ENCODE data around the gene UBE2E3.
A peak's percentile ranks its signal among the peaks of the same experiment; 100 is the strongest.

UBE2E3 gene

DNA sequence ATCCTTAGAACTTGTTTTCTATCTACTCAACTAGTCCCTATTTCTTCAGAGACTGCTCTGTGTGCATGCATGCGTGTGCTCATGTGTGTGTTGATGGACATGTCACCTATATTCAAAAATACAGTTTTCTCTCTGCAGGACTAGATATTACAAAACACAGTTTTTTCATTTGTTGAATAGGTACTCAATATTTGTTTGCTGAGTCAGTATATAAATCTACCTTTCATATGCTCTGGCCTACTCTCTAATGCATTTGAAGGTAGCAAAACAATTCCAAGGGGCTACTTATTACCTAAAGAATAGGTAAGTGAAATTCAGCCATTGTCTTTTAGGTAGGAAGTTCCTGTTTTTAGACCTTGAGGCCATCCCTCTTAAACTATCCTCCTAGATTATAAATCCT, 8.6 kb upstream of the UBE2E3 start:
- DNase-seq: no peak
- in situ Hi-C loops (cut with MboI; ENCODE audit: low pct_unique_long_range_greater_than_20kb, low sequenced_read_pairs): no loop called here

DNA sequence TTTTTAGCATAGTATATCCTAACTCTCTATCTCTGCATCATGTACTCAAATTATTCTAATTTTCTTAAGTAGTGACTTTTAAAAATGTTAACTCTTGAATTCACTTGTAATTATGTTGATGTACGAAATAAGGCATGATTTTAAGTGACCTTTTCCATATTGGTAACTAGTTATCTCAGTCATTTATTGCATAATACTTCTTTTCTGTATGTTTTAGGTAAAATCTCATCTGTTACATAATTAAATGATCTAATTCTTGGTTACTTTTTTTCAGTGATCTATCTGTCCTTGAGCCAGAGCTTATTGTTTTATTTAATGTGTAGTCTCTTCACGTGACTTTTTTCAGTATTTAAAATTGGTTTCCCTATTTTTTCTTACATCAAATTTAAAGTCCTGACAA, 4.8 kb upstream of the UBE2E3 start:
- no peak for DNase-seq
- in situ Hi-C loops (cut with MboI; ENCODE audit: low pct_unique_long_range_greater_than_20kb, low sequenced_read_pairs): no loop called here

DNA sequence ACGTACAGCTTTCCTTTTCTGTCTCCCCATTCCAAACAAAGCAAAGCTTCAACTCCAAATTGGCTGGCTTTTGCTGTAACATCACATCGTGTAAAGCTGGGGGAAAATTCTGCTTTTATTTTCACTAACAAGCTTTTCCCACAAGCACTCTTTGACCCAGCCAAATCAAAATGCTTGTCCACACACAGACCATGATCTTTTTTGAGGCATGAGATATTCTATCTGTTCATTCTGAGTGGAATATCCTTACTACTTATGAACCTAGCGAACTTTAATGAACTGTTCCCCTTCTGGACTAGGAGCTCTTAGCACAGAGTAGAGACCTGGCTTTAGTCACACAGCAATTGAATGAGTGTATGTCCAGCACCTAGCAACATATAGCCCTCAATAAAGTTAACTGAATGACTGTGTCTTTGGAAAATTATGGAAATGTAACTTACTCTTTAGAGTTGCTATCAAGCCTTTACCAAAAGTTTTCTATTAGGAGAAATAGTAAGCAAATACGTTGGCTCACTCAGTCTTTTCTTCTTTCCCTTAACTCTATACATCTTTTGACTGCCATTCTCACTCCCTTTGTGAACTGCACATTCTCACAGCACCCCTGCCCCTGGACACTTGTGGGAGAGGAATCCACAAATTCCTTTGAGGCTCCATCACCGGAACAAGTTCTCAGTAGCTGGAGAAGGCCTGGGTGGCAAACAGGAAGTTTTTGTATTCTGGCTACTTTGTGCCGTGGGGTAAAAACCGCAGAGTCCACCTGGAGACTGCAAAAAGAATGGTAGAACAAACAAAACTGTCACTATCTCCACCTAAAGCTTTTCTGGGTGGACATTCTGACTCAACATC, 1.3 kb upstream of the UBE2E3 start:
- in situ Hi-C loops (cut with MboI; ENCODE audit: low pct_unique_long_range_greater_than_20kb, low sequenced_read_pairs): no loop called here
- DNase-seq: peak; percentile 30

DNA sequence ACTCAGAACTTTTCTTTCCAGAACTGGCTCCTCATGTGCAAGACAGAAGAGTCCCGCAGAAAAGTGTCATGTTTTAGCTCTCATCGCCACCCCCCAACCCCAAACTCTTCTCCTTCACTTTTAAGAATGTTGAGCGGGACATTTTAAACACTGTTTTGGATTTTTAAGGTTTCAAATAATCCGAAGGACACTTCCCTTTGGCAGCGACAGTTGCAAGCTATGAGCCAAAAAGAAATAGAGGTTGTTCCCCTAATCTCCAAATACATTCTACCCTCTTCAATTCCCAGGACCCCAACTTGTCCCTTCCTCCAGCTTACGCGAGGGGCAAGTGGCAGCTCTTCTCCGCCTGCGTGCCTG, 678 bp upstream of the UBE2E3 start:
- peak; percentile 27 for DNase-seq
- in situ Hi-C loops (cut with MboI; ENCODE audit: low pct_unique_long_range_greater_than_20kb, low sequenced_read_pairs): no loop called here

DNA sequence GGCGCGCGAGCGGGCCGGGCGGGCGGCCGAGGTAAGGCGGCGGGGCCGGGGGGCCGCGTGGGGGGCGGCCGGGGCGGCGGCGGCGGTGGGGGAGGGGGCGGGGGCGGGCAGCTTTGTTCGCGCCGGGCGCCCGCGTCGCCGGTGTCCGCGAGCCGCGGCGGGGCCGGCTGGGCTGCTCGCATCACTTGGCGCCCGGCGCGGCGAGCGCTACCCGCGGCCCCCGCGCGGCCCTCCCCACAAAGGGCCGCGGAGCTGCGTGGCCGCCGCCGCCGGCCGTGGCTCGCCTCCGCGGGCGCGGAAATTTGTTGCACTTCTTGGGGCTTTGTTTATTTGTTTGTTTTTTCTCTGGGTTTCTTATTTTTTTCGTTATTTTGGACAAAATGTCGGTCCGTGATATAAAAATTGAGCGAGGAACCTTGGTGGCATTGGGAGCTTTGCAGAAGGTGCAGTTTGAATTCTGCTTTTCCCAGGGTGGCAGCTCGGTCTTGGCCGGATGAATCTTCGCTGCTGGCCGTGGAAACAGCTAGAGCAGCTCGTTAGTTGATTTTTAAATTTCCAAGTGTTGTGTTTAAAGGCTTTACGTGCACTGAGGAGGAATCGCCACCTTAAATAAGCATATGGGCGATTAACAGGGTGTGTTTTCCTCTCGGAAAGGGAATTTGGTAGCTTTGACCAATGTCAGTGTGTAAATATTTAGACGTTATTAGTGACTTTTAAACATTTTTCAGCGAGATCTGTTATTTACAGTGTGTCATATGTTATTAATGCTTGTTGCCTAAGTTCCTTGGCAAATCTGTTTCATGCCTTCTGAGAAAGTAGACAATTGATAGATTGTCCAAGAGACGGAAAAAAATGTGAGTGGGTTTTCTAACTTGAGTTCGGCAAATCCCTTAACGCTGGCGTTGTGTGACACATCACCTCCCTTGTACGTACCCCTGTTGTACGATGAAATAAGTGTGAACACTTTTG, 822 bp downstream of the UBE2E3 start:
- DNase-seq: peak; percentile 51
- in situ Hi-C loops (cut with MboI; ENCODE audit: low pct_unique_long_range_greater_than_20kb, low sequenced_read_pairs): no loop called here

DNA sequence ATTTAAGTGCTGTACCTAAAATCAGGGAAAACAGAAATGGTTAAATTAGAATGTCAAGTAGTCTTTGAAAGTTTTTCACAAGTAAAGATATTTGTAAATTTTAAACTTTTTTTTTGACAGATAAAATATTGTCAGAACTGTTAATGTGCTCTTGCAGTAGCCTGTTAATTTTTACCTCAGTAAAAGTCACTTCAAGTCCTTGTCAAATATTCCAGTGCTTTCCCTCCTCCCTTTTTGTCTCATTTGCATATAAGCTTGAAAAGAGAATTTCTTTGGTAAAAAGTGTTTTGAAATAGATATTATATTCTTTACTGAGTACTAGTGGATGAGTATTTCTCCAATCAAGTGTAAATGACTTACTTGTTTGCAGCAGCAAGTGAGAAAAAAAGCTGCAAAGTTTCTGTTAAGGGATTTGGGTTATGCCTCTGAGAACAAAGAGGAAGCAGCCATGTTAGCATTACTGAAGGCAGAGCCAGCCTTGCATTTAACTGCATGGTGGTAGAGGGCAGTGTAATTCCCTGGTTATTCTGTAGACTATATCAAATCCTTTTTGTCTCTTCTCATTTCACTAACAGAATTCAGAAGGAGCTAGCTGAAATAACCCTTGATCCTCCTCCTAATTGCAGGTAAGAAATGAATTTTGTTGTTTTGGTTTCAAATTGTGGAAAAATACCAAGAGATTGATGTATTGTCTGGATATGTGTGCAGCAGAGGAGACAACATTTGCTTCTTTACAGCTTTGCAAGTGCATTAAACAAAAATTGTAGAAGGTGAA, 3.2 kb downstream of the UBE2E3 start:
- in situ Hi-C loops (cut with MboI; ENCODE audit: low pct_unique_long_range_greater_than_20kb, low sequenced_read_pairs): no loop called here
- DNase-seq: peak; percentile 74

DNA sequence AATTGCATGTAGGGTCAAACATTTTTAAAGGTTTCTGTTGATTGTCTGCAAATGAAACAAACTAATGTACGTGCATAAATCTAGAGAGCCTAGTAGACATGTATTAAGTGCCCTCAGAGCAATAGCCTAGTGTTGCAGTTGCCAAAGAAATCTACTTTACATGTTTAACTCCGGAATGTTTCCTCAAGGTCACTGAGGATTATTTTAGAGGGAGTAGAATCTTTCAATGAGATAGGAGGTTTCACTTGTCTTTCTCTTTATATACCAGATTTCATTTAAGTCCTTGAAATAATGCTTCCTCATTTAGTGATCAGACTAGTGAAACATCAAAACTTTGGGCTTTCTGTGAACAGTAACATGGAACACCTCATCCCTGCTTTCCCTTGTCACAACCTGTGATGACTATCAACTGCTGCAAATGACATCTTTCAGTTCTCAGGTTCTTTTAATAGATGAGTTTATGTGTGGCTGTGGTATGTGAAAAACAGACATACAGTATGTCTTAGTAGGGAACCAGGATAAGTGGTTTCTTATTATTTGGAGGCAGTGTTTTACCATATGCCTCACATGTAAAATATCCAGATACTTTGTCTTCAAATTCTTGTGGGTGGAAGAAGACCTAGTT, 5.5 kb downstream of the UBE2E3 start:
- in situ Hi-C loops (cut with MboI; ENCODE audit: low pct_unique_long_range_greater_than_20kb, low sequenced_read_pairs): no loop called here
- peak; percentile 18 for DNase-seq

DNA sequence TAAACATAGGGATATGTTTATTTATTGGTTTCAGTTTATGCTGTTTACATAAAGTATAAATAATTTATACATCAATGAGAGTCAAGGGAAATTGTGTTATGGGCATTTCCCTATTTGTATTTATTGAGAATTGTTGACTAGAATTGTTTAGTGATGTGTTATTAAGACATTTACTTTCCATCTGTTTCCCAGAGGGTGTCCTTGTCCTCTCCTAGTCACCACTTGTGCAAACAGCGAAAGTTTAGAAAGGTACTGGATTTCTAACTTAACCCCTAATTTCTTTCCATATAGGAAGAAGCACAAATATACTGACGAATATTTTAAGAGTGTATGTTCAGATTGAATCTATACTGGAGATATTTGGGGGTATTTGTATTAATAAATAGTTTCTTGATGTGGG, 6.7 kb downstream of the UBE2E3 start:
- in situ Hi-C loops (cut with MboI; ENCODE audit: low pct_unique_long_range_greater_than_20kb, low sequenced_read_pairs): no loop called here
- DNase-seq: no peak

DNA sequence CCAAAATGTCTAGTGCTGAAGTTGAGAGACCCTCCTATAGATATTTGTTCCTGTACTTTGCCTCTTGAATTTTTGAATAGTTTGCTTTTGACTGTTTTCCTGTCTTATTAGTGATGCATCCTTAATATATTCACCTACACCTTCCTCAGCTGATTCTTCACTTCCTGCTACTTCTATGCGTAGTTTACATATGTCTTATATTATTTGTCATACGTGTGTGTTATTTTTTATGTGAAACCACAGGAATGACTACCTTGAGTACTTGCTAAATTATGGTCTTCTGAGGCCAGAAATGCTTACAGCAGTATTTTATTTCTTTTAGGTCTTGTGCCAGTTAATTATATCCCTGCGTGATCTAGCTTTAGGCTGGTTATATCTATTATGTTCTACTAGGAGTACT, 9.9 kb downstream of the UBE2E3 start:
- in situ Hi-C loops (cut with MboI; ENCODE audit: low pct_unique_long_range_greater_than_20kb, low sequenced_read_pairs): no loop called here
- DNase-seq: no peak

DNA sequence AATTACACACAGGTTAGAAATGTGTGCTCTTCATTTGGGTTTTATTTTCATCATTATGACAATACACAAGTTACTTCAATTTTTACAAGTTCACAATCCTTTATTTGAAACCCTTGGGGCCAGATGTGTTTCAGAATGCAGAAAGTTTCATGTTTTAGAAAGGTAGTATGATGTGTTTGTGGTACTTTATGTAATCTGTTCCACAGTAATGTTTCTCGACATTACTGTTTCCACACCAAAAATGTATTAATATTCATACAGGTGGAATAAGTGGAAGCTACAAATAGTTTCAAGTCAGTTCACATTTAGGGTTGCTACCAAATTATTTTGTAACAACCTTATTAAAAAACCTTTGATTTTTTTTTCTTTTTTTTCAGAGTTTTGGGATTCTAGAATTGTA, 10.4 kb downstream of the UBE2E3 start:
- no peak for DNase-seq
- in situ Hi-C loops (cut with MboI; ENCODE audit: low pct_unique_long_range_greater_than_20kb, low sequenced_read_pairs): no loop called here

DNA sequence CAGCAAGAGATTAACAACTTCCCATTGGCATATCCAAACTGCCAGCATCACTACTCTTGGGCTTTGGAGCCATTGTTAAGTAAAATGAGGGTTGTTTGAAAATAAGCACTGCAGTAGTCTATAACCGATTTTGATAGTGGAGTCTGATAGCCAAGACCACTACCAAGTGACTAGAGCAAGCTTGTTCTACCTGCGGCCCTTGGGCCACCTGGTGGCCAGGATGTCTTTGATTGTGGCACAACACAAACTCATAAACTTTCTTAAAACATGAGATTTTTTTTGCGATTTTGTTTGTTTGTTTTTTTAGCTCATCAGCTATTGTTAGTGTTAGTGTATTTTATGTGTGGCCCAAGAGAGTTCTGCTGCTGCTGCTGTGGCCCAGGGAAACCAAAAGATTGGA, 11.0 kb downstream of the UBE2E3 start:
- in situ Hi-C loops (cut with MboI; ENCODE audit: low pct_unique_long_range_greater_than_20kb, low sequenced_read_pairs): no loop called here
- DNase-seq: no peak

DNA sequence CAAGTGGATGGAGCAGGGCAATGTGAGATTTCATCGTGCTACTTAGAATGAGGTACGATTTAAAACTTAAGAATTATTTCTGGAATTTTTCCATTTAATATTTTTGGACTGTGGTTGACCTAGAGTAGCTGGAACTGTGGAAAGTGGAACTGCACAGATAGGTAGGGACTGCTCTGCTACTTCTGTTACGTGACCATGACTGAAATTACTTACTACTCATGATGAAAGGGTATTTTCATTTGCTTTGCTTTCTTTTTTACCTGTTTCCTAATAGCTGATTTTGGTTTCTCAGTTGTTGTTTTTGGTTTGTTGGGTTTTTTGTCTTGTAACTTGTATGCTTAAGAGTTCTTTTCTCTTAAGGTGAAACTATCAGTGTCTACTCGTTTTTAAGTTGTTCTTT, 11.4 kb downstream of the UBE2E3 start:
- no peak for DNase-seq
- in situ Hi-C loops (cut with MboI; ENCODE audit: low pct_unique_long_range_greater_than_20kb, low sequenced_read_pairs): no loop called here

DNA sequence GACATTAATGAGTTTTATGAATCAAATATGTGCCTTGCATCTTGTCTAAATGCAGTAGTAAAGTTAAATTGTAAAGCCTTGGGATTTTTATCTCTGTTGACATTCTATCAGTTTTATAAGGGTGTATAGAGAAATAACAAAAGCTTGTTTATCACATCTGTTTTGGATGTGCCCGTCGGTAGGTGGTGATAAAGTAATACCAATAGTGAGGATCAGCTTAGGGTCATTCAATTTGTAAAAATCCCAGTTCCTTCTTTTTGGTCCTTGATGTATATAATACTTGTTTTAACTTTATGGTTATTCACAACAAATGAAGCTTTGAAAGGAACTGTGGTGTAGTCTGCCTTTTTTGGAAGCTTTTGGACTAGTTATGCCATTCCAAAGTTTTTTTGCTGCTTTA, 12.6 kb downstream of the UBE2E3 start:
- no peak for DNase-seq
- in situ Hi-C loops (cut with MboI; ENCODE audit: low pct_unique_long_range_greater_than_20kb, low sequenced_read_pairs): no loop called here

DNA sequence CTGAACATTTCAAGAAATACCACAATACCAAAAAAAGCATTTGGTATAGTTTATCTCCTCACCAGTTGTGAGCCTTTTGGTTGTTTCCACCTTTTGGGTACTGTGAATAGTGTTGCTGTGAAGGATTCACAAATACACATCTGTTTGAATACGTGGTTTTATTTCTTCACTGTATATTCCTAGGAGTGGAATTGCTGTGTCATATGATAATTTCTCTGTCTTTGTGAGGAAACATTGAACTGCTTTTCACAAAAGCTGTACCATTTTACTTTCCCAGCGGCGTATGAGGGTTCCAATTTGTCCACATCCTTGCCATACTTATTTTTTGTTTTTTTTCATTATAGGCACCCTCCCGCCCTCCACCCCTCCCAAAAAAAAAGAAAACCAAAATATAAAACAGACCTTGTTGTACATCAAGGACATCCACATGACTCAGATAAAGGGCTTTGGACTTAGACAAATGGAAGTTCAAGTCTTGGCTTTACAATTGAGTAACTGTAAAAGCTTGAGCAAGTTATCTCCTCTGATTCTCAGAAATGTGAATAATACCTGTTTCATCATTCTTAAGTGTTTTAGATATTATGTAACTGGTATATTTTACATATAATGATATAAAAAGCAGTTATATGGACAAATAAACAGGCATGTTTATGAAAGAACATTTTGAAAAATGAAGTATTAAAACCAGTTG, 19.0 kb downstream of the UBE2E3 start:
- in situ Hi-C loops (cut with MboI; ENCODE audit: low pct_unique_long_range_greater_than_20kb, low sequenced_read_pairs): no loop called here
- DNase-seq: no peak

DNA sequence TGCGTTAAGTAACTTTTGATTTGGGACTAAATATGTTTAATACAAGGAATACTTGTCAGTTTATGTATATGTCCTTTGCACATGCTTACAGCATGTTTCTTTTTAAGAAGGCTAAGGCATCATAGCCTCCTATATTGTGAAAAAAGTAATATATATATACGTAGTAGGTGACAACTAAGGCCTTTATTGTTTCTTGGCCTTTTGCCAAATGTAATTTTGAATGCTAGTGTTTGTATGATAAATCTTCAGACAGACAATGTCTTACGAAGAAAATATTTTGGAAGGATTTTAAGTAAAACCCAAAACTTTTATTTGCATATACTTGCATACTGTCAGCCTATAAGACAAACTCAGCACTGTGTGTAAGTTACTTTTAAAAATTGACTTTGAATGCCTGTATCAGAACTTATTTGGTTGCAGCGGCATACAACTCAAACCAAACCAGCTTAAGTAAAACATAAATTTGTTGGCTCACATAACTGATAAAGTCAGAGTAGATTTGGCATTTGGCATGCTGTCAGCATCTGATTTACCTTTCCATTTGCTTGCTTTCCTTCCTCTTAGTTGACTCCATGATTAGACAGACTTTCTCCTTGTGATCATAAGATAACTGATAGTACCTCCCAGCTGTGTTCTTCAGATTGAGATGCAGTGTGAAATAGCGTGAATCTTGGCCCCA, 24.4 kb downstream of the UBE2E3 start:
- in situ Hi-C loops (cut with MboI; ENCODE audit: low pct_unique_long_range_greater_than_20kb, low sequenced_read_pairs): no loop called here
- peak; percentile 6 for DNase-seq

DNA sequence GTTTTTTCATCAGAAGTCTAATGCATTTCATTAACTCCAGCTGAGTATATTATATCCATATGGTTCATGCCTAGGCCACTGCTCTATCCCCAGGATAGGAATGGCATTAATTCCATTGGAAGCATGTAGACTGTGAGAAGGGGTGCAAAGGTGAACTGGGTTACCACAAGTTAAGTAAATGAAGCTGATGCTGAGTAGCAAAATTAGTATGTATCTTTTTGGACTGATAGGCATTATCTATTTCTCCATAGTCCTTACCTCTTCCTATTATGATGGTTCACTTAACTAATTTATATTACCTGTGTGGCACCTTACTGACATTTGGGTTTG, 24.9 kb downstream of the UBE2E3 start:
- in situ Hi-C loops (cut with MboI; ENCODE audit: low pct_unique_long_range_greater_than_20kb, low sequenced_read_pairs): no loop called here
- DNase-seq: no peak

DNA sequence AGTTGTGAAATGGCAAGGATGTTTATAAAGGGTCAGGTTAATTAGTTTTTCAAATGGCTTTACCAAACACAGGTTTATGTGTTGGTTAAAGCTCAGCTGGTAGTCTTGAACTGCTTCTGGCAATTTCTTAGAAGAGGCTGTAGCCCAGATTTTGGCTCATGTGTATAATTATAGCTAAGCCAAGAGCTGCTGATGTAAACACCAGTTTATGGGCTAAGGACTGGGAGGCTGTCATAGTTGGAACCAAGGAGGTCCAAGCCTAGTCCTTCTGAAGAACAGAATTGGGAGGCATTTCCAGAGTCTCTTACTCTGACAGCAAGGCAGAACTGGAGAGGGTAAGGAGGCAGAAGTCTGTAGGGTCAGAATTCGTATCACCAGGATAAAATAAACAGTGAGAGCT, 25.4 kb downstream of the UBE2E3 start:
- no peak for DNase-seq
- in situ Hi-C loops (cut with MboI; ENCODE audit: low pct_unique_long_range_greater_than_20kb, low sequenced_read_pairs): no loop called here

DNA sequence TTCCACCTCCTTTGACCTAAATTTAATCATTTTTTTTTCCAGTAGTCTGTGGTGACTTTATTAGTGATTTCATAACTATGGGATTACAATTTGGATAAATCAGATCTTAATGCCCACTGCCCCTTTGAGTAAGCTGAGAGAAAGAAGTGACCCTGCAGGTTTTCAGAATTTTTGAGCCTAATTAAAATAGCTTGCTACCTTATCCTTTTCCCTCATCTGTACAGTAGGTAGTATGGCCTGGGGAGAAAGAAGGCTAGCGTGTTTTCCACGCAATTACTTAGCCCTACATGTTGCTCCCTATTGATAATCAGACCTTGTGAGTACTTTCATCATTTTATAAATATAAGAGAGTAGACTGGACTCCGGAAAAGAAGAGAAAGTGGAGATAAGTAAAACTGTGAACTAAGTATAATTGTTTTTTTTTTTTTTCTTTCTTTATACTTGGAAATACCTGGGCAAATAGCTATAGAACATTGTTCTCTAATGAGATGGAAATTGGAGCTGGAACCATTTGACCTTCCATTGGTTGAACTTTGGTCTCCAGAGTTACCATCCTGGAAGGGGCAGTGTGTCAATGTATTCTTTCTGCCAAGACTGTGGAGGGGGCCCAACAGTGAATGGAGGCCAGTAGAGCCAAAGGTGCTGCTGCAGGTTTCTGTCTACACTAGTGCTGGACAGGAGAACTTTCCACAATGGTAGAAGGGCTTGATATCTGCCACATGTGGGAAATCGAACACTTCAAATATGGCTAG, 26.9 kb downstream of the UBE2E3 start:
- in situ Hi-C loops (cut with MboI; ENCODE audit: low pct_unique_long_range_greater_than_20kb, low sequenced_read_pairs): no loop called here
- DNase-seq: no peak

Measured in KBM-7 (cell line).